ENCODE results near the gene COL4A5.

DNA sequence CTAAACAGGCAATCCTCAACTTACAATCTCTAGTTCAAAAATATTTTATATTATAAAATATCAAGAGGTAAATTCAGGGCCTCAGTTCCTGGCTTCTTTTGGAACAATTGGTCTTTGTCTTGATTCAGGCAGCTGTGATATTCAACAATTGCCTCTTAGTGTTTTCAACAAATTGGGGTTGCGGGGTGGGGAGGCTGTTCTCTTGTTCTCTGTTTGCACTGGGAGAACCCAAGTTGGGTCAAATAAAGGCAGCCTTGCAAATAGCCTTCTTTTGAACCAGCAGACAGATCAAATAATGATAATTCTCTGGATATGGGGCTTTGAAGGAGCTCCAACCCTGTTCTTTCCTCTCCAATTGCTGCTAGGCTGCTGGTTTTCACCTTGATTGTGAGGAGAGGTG, 142.5 kb downstream of the COL4A5 start:
- TF ChIP-seq POLR2A (IDR thresholded peaks at IDR 0.05; ENCODE audit: low read length) (no peak), GATA1 (IDR thresholded peaks at IDR 0.05; ENCODE audit: low read depth, low read length) (no peak)
